Measurements from ENCODE around the gene RPL10.

DNA sequence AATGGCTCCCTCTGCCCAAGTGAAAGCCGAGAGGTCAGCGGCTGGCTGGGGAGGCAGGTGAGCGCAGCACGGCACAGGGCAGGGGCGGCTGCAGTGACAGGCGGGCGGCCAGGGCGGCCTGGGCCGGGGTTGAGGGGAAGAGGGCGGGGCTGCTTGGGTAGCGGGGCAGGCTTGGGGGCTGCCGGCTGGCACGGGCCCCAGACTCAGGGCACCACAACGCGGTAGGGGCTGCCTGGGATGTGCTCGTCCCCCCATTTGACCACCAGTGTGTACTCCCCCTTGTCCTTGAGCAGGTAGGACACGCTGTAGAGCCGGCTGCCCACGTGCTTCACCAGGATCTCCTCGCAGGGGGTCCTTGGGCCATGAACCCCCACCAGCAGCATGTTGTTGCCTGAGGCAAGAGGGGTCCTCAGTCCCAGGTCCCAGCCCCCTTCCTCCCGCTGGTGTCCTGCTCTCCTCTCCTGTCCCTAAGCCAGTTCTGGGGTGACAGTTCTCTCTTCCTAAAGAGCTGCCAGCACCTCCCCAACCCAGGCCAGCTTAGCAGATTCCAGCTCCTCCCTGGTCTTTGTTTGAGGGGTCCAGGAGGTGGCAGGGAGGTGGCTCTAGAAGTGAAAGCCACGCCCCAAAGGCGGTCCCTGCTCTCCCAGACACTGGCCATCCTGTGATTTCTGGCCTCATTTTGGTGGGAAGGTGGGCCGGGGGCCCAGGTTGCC is 49.4 kb upstream of the RPL10 start:
- TF ChIP-seq, protein P1, sequence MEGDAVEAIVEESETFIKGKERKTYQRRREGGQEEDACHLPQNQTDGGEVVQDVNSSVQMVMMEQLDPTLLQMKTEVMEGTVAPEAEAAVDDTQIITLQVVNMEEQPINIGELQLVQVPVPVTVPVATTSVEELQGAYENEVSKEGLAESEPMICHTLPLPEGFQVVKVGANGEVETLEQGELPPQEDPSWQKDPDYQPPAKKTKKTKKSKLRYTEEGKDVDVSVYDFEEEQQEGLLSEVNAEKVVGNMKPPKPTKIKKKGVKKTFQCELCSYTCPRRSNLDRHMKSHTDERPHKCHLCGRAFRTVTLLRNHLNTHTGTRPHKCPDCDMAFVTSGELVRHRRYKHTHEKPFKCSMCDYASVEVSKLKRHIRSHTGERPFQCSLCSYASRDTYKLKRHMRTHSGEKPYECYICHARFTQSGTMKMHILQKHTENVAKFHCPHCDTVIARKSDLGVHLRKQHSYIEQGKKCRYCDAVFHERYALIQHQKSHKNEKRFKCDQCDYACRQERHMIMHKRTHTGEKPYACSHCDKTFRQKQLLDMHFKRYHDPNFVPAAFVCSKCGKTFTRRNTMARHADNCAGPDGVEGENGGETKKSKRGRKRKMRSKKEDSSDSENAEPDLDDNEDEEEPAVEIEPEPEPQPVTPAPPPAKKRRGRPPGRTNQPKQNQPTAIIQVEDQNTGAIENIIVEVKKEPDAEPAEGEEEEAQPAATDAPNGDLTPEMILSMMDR (IDR thresholded peaks at IDR 0.05 in 4 of 5, conservative IDR thresholded peaks at IDR 0.05 in 1 of 5), result no peak
- TF ChIP-seq POLR2A (IDR thresholded peaks at IDR 0.05), result no peak
